GM12878 (cell line): Measurements from ENCODE around the gene CREBRF. TPM values are rescaled to one million over a fixed set of nuclear protein-coding genes. Genes with fewer than 3 reads are reported as not detected.

ENCODE experiments used
- ATAC-seq: fragments of 200-7000 bp; cut with Tn5 transposase; 3 replicates; pipeline ENCODE4 v1.9.1; 2020; ENCODE audit warnings: mild to moderate bottlenecking, moderate library complexity
- BruUV-seq: library from RNA; stranded (reverse); fragments of 400-500 nt; replicated peaks from 2 replicates; lab custom pipeline; 2021; lab: Mats Ljungman, UMichigan
- CTCF ChIA-PET: fragments of 300-600 bp; sonication (Branson Sonifier 250); formaldehyde crosslinking; extraction: SDS; loops from one replicate; lab custom pipeline; 2021; ENCODE audit warnings: inconsistent platforms; lab: Yijun Ruan, JAX
- POLR2A ChIA-PET: fragments of 350-600 bp; formaldehyde crosslinking; extraction: SDS; loops from one replicate; lab custom pipeline; 2021; ENCODE audit warnings: inconsistent platforms; lab: Charles Lee
- RAD21 ChIA-PET: fragments of 300-600 bp; sonication (Branson Sonifier 250); formaldehyde crosslinking; loops from one replicate; lab custom pipeline; 2023; ENCODE audit warnings: antibody characterized with exemption; ENCODE audit not compliant: unreplicated experiment; lab: Charles Lee
- SMC1A ChIA-PET: fragments of 300-600 bp; sonication (Branson Sonifier 250); formaldehyde crosslinking; loops from one replicate; lab custom pipeline; 2023; ENCODE audit not compliant: unreplicated experiment, uncharacterized antibody; lab: Charles Lee
- DNase-seq: peaks from one replicate; pipeline ENCODE4 v3.0.0-alpha.2; 2011; ENCODE audit warnings: low read depth, low spot score
- FAIRE-seq: peaks from 3 replicates; lab custom pipeline; 2011; peaks lifted over from hg19 to GRCh38; lab: Jason Lieb, UNC
- H2AFZ ChIP-seq: 2 replicates; pipeline ENCODE4 v1.6.0; 2011; ENCODE audit warnings: low read depth, low read length, control low read depth; ENCODE audit not compliant: control insufficient read depth
- H3K27ac ChIP-seq: 2 replicates; pipeline ENCODE4 v1.5.1; 2011; ENCODE audit warnings: control low read depth; ENCODE audit not compliant: control insufficient read depth, insufficient read depth
- H3K27me3 ChIP-seq, 2 experiments: replicated peaks in 1 of 2; 2 replicates each; pipeline versions ENCODE4 v1.6.0 to v1.6.1; 2011; ENCODE audit warnings: low read length in 1 of 2; ENCODE audit not compliant: control insufficient read depth in 2 of 2, insufficient read depth in 2 of 2
- H3K36me3 ChIP-seq, 2 experiments: 2 replicates each; pipeline ENCODE4 v1.5.1; 2011; ENCODE audit warnings: low read length in 1 of 2; ENCODE audit not compliant: control insufficient read depth in 2 of 2, insufficient read depth in 2 of 2
- H3K4me1 ChIP-seq: 2 replicates; pipeline ENCODE4 v1.6.1; 2011; ENCODE audit warnings: mild to moderate bottlenecking, low read length, moderate library complexity, mixed read lengths; ENCODE audit not compliant: control insufficient read depth, insufficient read depth
- H3K4me2 ChIP-seq: 2 replicates; pipeline ENCODE4 v1.6.0; 2011; ENCODE audit warnings: control low read depth; ENCODE audit not compliant: control insufficient read depth, insufficient read depth
- H3K4me3 ChIP-seq: fragments of 200-600 bp; sonication (generic); 2 replicates; pipeline ENCODE4 v1.5.1; 2016
- H3K79me2 ChIP-seq: 2 replicates; pipeline ENCODE4 v1.6.0; 2011; ENCODE audit warnings: low read length; ENCODE audit not compliant: control insufficient read depth, insufficient read depth
- H3K9ac ChIP-seq: 2 replicates; pipeline ENCODE4 v1.8.0; 2011; ENCODE audit warnings: low read length, control low read depth, mixed read lengths; ENCODE audit not compliant: control insufficient read depth, insufficient read depth
- H3K9me3 ChIP-seq: replicated peaks from 3 replicates; pipeline ENCODE4 v1.5.1; 2011; ENCODE audit warnings: mild to moderate bottlenecking, low read length; ENCODE audit not compliant: control insufficient read depth, insufficient read depth
- H4K20me1 ChIP-seq: 2 replicates; pipeline ENCODE4 v1.6.0; 2011; ENCODE audit not compliant: control insufficient read depth, insufficient read depth
- BACH1 ChIP-seq: fragments of 450-650 bp; IDR thresholded peaks from 2 replicates; pipeline ENCODE4 v1.6.1; 2017; ENCODE audit warnings: mild to moderate bottlenecking, borderline replicate concordance
- BHLHE40 ChIP-seq, 2 experiments: fragments of 450-650 bp in 1 of 2; IDR thresholded peaks; 2 replicates each; pipeline ENCODE4 v1.6.1; 2011 to 2017; ENCODE audit warnings: low read depth in 2 of 2, borderline replicate concordance in 1 of 2, improper control_type of control experiment in 1 of 2, low read length in 1 of 2, mild to moderate bottlenecking in 1 of 2
- GATAD2B ChIP-seq: fragments of 450-650 bp; conservative IDR thresholded peaks from 2 replicates; pipeline ENCODE4 v1.6.1; 2017; ENCODE audit warnings: low read depth, mild to moderate bottlenecking, moderate library complexity
- HDGF ChIP-seq: fragments of 450-650 bp; IDR thresholded peaks from 2 replicates; pipeline ENCODE4 v1.6.1; 2016; ENCODE audit warnings: antibody characterized with exemption
- JUND ChIP-seq: IDR thresholded peaks from 2 replicates; pipeline ENCODE4 v1.6.1; 2012; ENCODE audit warnings: low read depth, mild to moderate bottlenecking, low read length, improper control_type of control experiment, moderate library complexity
- PBX3 ChIP-seq: IDR thresholded peaks from 2 replicates; pipeline ENCODE4 v1.6.1; 2011; ENCODE audit warnings: mild to moderate bottlenecking, low read depth, low read length, moderate library complexity; ENCODE audit not compliant: insufficient replicate concordance
- POLR2AphosphoS2 ChIP-seq: IDR thresholded peaks from 2 replicates; pipeline ENCODE4 v1.6.1; 2011; ENCODE audit warnings: low read depth, mild to moderate bottlenecking, low read length, improper control_type of control experiment, moderate library complexity
- WRNIP1 ChIP-seq: IDR thresholded peaks from 2 replicates; pipeline ENCODE4 v1.6.1; 2011; ENCODE audit warnings: low read depth, low read length, improper control_type of control experiment, borderline replicate concordance
- ZNF274 ChIP-seq: IDR thresholded peaks from one replicate; pipeline ENCODE4 v1.8.0; 2011; ENCODE audit not compliant: insufficient read length, insufficient read depth
- WGBS: methylation state at CpG from one replicate; pipeline ENCODE4 v1.1.6; 2016; ENCODE audit warnings: low lambda C conversion rate; ENCODE audit not compliant: insufficient replicate concordance, insufficient coverage; ENCODE audit errors: missing lambda C conversion rate; 5-methylcytosine and 5-hydroxymethylcytosine counted together
- in situ Hi-C: fragments of 300-500 bp; cut with MboI; formaldehyde crosslinking; loops from 9 replicates; pipeline ENCODE4 v1.14.3; 2018; ENCODE audit warnings: mixed read lengths
- intact Hi-C: fragments of 100-400 bp; cut with micrococcal nuclease; formaldehyde crosslinking; loops from one replicate; pipeline ENCODE4 v1.14.2; 2022; ENCODE audit not compliant: unreplicated experiment
- polyA plus RNA-seq, 11 experiments: library from polyadenylated mRNA; depleted of rRNA in 4 of 11; unstranded in 6 of 11; stranded (reverse) in 5 of 11; fragments of >200 nt; fragmentation: Nextera tagmentation in 4 of 11; fragmentation: Illumina TruSeq in 1 of 11; extraction: Ambion mirVana in 4 of 11; extraction: Trizol in 1 of 11; gene quantifications; 1 replicate in 1 of 11; 2 replicates in 10 of 11; pipeline versions ENCODE4 v1.2.1 to v1.2.3, GENCODE V29; 2011 to 2016; ENCODE audit warnings: inconsistent platforms in 2 of 11, missing spikeins in 2 of 11, low read depth in 1 of 11
- total RNA-seq, 4 experiments: library from RNA; depleted of rRNA in 3 of 4; stranded (reverse); fragments of >200 nt in 3 of 4; fragmentation: Illumina TruSeq in 1 of 4; extraction: Trizol in 1 of 4; gene quantifications; 2 replicates each; pipeline versions ENCODE4 v1.2.1 to v1.2.3, GENCODE V29; 2013 to 2021

The CREBRF gene
- total and polyA plus RNA-seq, 10 of the 15 experiments (the other 5 are each of a cell fraction or from before 2014, with no cell fraction given) = 1.2 to 12.7 (median 3.9) TPM

DNA sequence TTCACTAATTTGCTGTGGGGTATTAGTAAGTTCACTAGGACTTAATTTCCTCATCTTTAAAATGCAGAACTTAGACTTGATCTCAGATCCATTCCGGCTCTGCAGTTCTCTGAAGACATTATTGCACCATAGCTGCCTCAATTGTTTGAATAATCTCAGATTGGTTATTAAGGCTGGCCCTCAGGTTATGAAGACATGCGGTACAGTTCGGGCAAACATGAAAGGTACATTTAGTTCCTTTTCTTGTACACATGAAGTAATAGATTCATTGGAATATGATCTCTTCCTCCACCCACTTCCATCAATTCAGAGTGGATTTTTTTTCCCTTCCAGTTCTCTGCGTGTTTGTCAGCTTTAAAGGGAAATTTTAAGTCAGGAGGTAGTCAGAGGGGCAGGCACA, 44.6 kb upstream of the CREBRF start:
- DNase-seq (no peak), FAIRE-seq (no peak), ATAC-seq (no peak)
- Histone ChIP-seq H3K27me3 (no peaks in the 10 kb centered on the region), H3K9ac (no peak overlapping the region), H3K4me3 (no peak overlapping the region), H3K27ac (no peak overlapping the region), H2AFZ (no peak overlapping the region), H4K20me1 (peaks cover 6% of the 10 kb centered on the region), H3K4me2 (no peak overlapping the region), H3K9me3 (no peaks in the 10 kb centered on the region), H3K79me2 (peaks cover 73% of the 10 kb centered on the region), H3K36me3 (peaks cover 0 to 13% of the 10 kb centered on the region in 2 experiments; a peak in 2 of 4 replicates), H3K4me1 (peaks cover 12% of the 10 kb centered on the region)
- intact Hi-C loops = no loop called here
- in situ Hi-C loops = no loop called here
- CTCF ChIA-PET = interaction anchor here (0.6 to 1.7 kb wide), 2 partner anchors 24 to 1332 kb away, joined by 3 to 5 read pairs; no protein-coding TSS in a partner anchor
- POLR2A ChIA-PET = interaction anchor here (0.6 to 3.7 kb wide), 5 partner anchors 18 to 52 kb away, joined by 3 to 14 read pairs (median 3); no protein-coding TSS in a partner anchor
- TF ChIP-seq ZNF274 = no peak
- no peak for TF ChIP-seq HDGF
- no peak for TF ChIP-seq BACH1
- TF ChIP-seq GATAD2B = no peak
- TF ChIP-seq JUND = no peak
- TF ChIP-seq PBX3 = no peak
- no peak for TF ChIP-seq BHLHE40 (IDR thresholded peaks at IDR 0.05; ENCODE audit: borderline replicate concordance in 1 of 2, low read depth in 2 of 2, low read length in 1 of 2)
- no peak for TF ChIP-seq POLR2AphosphoS2
- no peak for TF ChIP-seq WRNIP1
- 98% methylated on average over 4 of the region's 4 CpGs for WGBS
- SMC1A ChIA-PET = interaction anchor here (0.6 to 2.0 kb wide), 3 partner anchors 10 to 181 kb away, joined by 3 to 7 read pairs (median 3); no protein-coding TSS in a partner anchor
- RAD21 ChIA-PET = interaction anchor here (1.0 kb wide), 1 partner anchor 46 kb away, joined by 3 read pairs; no protein-coding TSS in a partner anchor
- BruUV-seq = no TSS peak
